ENCODE results near the gene MUC22. TPM values are rescaled to one million over a fixed set of nuclear protein-coding genes. Genes with fewer than 3 reads are reported as not detected.

MUC22 gene
- polyA plus RNA-seq, 3 donors = not detected

- H3K4me1 Mint-ChIP-seq = no peaks in the 10 kb centered on the region
- H3K79me2 ChIP-seq (ENCODE audit: insufficient read depth, low read length) = no peaks in the 10 kb centered on the region
- H3K27ac ChIP-seq (ENCODE audit: low read depth in 1 of 2, low read length in 2 of 2) = no peak overlapping the region
- no peak overlapping the region for H3K9ac ChIP-seq (ENCODE audit: insufficient read depth, low read length, poor library complexity, severe bottlenecking)
- no peaks in the 10 kb centered on the region for H4K20me1 ChIP-seq (ENCODE audit: insufficient read depth, low read length)
- no peak overlapping the region for H3K4me3 ChIP-seq (replicated peaks in 1 of 3; ENCODE audit: low read depth in 2 of 3, low read length in 3 of 3)
- H3K27ac Mint-ChIP-seq = no peak overlapping the region
- WGBS (ENCODE audit: insufficient coverage) = 89% methylated on average over 5 of the region's 8 CpGs
- H3K27me3 Mint-ChIP-seq (ENCODE audit: low read depth in 3 of 3) = peaks cover 2 to 14% (median 9%) of the 10 kb centered on the region in 3 donors
- no peaks in the 10 kb centered on the region for H3K4me1 ChIP-seq (ENCODE audit: control insufficient read depth in 1 of 2, insufficient read depth in 2 of 2, low read length in 2 of 2)
- no peak overlapping the region for H3K4me2 ChIP-seq (replicated peaks; ENCODE audit: extremely low read depth, low read length, poor library complexity, severe bottlenecking)
- H2AFZ ChIP-seq (ENCODE audit: insufficient read depth, low read depth, low read length, poor library complexity, severe bottlenecking) = no peak overlapping the region
- no peaks in the 10 kb centered on the region for H3K27me3 ChIP-seq (ENCODE audit: control insufficient read depth in 2 of 2, insufficient read depth in 2 of 2, low read length in 2 of 2)
- H3K36me3 ChIP-seq (replicated peaks in 1 of 2; ENCODE audit: control insufficient read depth in 1 of 2, insufficient read depth in 2 of 2, low read length in 2 of 2) = no peaks in the 10 kb centered on the region
- no peak for DNase-seq
- H3K4me3 Mint-ChIP-seq = no peak overlapping the region
- intact Hi-C loops (cut with micrococcal nuclease) = no loop called here
- peaks cover 0 to 4% (median 0%) of the 10 kb centered on the region in 7 donors for H3K9me3 Mint-ChIP-seq
- no peak for TF ChIP-seq CTCF (IDR thresholded peaks at IDR 0.05)
- H3K36me3 Mint-ChIP-seq = no peaks in the 10 kb centered on the region
- H3K9me3 ChIP-seq (replicated peaks in 1 of 2; ENCODE audit: control insufficient read depth in 1 of 2, insufficient read depth in 1 of 2, low read length in 2 of 2) = no peaks in the 10 kb centered on the region
Measured at GRCh38 chr6:31007694-31008093, 2.6 kb upstream of the MUC22 start.

GRCh38 chr6:31008165-31008564 is 2.1 kb upstream of the MUC22 start:
- no peak overlapping the region for H3K9ac ChIP-seq (ENCODE audit: insufficient read depth, low read length, poor library complexity, severe bottlenecking)
- H3K79me2 ChIP-seq (ENCODE audit: insufficient read depth, low read length) = no peaks in the 10 kb centered on the region
- H4K20me1 ChIP-seq (ENCODE audit: insufficient read depth, low read length) = no peaks in the 10 kb centered on the region
- DNase-seq = no peak
- H3K27me3 ChIP-seq (ENCODE audit: control insufficient read depth in 2 of 2, insufficient read depth in 2 of 2, low read length in 2 of 2) = no peaks in the 10 kb centered on the region
- 87% methylated on average over 3 of the region's 4 CpGs for WGBS (ENCODE audit: insufficient coverage)
- peak overlapping the region in 1 of 2 donors; percentile 31 for H3K4me3 Mint-ChIP-seq
- no peaks in the 10 kb centered on the region for H3K36me3 Mint-ChIP-seq
- intact Hi-C loops (cut with micrococcal nuclease) = no loop called here
- no peak overlapping the region for H3K27ac ChIP-seq (ENCODE audit: low read depth in 1 of 2, low read length in 2 of 2)
- H3K4me2 ChIP-seq (replicated peaks; ENCODE audit: extremely low read depth, low read length, poor library complexity, severe bottlenecking) = no peak overlapping the region
- H3K9me3 ChIP-seq (replicated peaks in 1 of 2; ENCODE audit: control insufficient read depth in 1 of 2, insufficient read depth in 1 of 2, low read length in 2 of 2) = no peaks in the 10 kb centered on the region
- H3K9me3 Mint-ChIP-seq = peaks cover 0 to 6% (median 1%) of the 10 kb centered on the region in 7 donors
- H3K4me1 ChIP-seq (ENCODE audit: control insufficient read depth in 1 of 2, insufficient read depth in 2 of 2, low read length in 2 of 2) = no peaks in the 10 kb centered on the region
- H3K4me1 Mint-ChIP-seq = no peaks in the 10 kb centered on the region
- TF ChIP-seq CTCF (IDR thresholded peaks at IDR 0.05) = no peak
- H3K27me3 Mint-ChIP-seq (ENCODE audit: low read depth in 3 of 3) = peaks cover 2 to 17% (median 11%) of the 10 kb centered on the region in 3 donors
- H2AFZ ChIP-seq (ENCODE audit: insufficient read depth, low read depth, low read length, poor library complexity, severe bottlenecking) = no peak overlapping the region
- no peaks in the 10 kb centered on the region for H3K36me3 ChIP-seq (replicated peaks in 1 of 2; ENCODE audit: control insufficient read depth in 1 of 2, insufficient read depth in 2 of 2, low read length in 2 of 2)
- no peak overlapping the region for H3K27ac Mint-ChIP-seq
- H3K4me3 ChIP-seq (replicated peaks in 1 of 3; ENCODE audit: low read depth in 2 of 3, low read length in 3 of 3) = no peak overlapping the region

All from CD14-positive monocyte (primary cell).